Activated gamma-delta T cell treated with Interleukin-2 at 50 U/mL for 16 hours (primary cell): ENCODE data around the gene ZFYVE19.
"Not testable (repeated sequence)": the region's sequence is repeated elsewhere in the genome, so short reads cannot be mapped to it uniquely, and the experiment has no call there.

Experiments used
- DNase-seq: peaks from one replicate; pipeline ENCODE4 v3.0.0-alpha.2; 2020

Gene ZFYVE19

DNA sequence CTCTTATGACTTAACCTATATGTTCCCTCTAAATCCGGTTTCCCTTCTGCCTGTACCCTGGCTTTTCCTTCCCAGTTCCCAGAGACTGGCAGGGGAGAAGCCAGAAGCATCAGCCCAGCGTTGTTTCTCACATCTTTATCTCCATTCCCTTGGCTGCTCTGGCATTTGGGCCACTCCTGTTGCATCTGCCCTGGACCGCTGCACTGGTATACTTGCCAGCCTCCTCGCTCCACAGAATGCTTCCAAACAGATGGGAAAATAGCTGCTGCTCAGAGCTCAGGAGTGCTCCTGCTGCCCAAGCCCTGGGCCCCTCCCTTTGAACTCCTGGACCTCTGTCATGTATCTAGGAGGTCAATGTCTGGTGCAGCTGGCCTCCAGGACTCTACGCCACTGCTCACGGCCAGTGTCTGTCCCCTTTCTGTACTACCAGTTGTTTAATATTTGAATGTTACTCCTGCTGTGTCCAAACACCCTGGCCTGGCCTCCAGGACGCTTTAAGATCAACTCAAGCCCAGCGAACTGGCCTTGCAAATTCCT lies 43.8 kb downstream of the ZFYVE19 start:
- DNase-seq, result no peak

DNA sequence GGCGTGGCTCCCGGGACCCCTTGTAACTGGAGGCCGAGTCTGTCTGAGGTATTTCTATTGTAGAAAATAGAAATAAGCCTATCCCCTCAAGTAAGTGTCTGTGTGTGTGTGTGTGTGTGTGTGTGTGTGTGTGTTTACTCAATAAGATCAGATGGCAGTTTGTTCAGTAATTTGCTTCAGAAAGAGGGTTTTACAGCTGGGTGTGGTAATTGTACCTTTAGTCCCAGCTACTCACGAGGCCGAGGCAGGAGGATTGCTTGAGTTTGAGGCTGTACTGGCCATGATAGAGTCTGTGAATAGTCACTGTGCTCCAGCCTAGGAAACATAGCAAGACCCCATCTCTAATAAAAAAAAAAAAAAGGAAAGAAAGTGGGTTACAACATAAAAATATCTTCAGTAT lies 45.6 kb downstream of the ZFYVE19 start:
- no peak for DNase-seq

- no peak for DNase-seq
These were observed 46.5 kb downstream of the ZFYVE19 start for GRCh38 chr15:40853241-40853890.

- DNase-seq, result no peak
These were observed 47.3 kb downstream of the ZFYVE19 start for GRCh38 chr15:40854161-40854560.

DNA sequence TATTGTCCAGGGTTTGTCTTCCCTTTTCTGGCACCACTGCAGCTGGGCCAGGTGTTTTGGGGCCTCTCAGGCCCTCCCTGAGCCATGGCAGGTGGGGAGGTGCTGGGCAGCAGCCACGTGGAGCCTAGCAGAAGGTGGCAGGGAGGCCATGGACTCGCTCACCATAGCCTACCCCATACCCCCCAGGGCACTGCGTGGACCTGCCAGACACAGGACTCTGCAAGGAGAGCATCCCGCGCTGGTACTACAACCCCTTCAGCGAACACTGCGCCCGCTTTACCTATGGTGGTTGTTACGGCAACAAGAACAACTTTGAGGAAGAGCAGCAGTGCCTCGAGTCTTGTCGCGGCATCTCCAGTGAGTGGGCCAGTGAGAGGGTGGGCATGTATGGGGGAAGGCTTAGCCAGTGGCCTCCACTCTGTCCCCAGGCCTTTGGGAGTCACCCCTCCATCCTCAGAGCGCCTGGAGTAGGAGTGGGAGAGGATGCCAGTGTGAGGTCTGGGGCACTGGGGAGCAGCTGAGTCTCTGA lies 48.9 kb downstream of the ZFYVE19 start:
- no peak for DNase-seq

- no peak for DNase-seq
These were observed 49.9 kb downstream of the ZFYVE19 start for GRCh38 chr15:40856746-40857145.

- DNase-seq, result peak; percentile 79
These were observed 50.9 kb downstream of the ZFYVE19 start for GRCh38 chr15:40857601-40858341.

- DNase-seq, result no peak
These were observed 51.8 kb downstream of the ZFYVE19 start for GRCh38 chr15:40858706-40859105.

DNA sequence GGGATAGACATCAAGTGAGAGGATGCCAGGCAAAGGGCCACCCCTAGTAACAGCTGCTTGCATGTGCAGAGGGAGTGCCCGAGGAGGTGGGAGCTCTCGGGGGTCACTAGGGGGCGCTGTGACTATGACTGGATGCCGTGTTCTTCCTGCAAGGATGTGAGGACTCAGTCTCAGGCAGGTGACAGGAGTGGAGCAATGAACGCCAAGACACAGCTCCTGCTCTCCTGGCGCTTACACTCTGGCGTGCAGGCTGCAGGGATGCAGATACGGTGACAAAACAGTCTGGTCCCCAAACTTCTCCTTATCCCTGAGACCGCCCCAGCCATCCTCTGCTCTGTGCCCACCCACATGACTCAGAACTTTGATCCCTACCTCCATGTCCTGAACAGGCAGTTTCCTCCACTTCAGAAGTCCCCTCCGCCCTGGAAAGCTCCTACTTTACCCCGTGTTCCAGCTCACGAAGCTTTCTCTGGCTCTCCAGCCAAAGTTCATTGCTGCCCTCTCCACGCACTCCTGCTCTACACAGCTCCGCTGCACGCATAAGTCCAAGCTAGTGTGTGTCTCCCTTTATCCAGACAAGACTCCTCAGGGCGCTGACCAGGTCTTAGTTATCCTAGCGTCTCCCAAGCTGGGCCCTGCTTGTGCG lies 52.4 kb downstream of the ZFYVE19 start:
- DNase-seq, result peak; percentile 83

- DNase-seq, result not testable (repeated sequence)
These were observed 54.3 kb downstream of the ZFYVE19 start for GRCh38 chr15:40861147-40861546.

DNA sequence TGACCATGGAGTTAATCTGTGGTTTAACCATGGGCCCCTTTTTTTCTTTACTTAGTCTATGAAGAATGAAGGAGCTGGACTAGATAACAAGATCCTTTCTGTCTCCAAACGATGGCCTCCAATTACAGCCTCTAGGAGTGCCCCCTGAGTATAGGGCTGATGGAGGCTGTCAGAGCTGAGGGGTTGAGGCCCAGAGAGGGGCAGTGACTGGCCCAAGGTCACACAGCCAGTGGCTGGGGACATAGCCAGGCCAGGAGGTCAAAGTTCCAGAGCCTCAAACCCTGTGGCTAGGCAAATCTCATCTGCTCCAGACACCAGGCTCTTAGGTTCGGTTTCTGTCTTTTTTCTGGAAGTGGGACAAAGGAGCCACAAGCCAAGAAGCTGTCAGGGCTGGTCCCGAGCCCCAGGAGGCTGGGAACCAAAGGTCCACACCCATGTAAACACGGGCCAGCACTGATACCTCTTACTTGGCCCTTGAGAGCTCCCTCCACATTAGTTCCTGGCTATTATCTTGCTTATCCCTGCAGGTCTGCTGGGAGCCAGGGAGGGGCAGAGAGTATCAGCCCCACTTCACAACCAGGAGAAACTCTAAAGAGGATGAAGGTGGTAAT lies 56.9 kb downstream of the ZFYVE19 start:
- no peak for DNase-seq
